ENCODE measurements around the gene RNASEH2C. TPM values are rescaled to one million over a fixed set of nuclear protein-coding genes. Genes with fewer than 3 reads are reported as not detected.

The RNASEH2C gene
- total and polyA plus RNA-seq, 2 of the 4 experiments (the other 2 are of a cell fraction) = 34.8 to 40.0 TPM

- Histone ChIP-seq H3K27me3 (ENCODE audit: control insufficient read depth, insufficient read depth, low read length) (no peaks in the 10 kb centered on the region; the same call in 1 of the 2 replicates), H3K9me3 (ENCODE audit: control insufficient read depth, insufficient read depth, low read length) (no peaks in the 10 kb centered on the region), H3K18ac (ENCODE audit: low read depth, low read length) (no peak overlapping the region), H2AFZ (replicated peaks; ENCODE audit: low read length, poor library complexity) (no peak overlapping the region), H3K79me1 (ENCODE audit: low read depth in 1 of 2, low read length in 2 of 2) (peaks cover 10 to 29% of the 10 kb centered on the region in 2 experiments; a peak in 3 of 4 replicates), H2BK15ac (ENCODE audit: low read depth, low read length) (no peak overlapping the region), H3K9me1 (ENCODE audit: insufficient read depth, low read length) (peaks cover 5% of the 10 kb centered on the region; the same call in 1 of the 2 replicates), H3K4me3 (ENCODE audit: insufficient read depth, low read depth, low read length) (no peak overlapping the region), H3K4me2 (ENCODE audit: low read depth, low read length) (no peak overlapping the region), H4K8ac (ENCODE audit: low read depth in 2 of 2, low read length in 2 of 2) (no peak overlapping the region), H2AK5ac (ENCODE audit: low read depth, low read length) (no peak overlapping the region), H3K56ac (ENCODE audit: extremely low read depth, insufficient read depth, low read length) (no peak overlapping the region), H2BK5ac (ENCODE audit: low read depth, low read length, poor library complexity, severe bottlenecking) (no peak overlapping the region), H4K91ac (ENCODE audit: insufficient read depth, low read depth, low read length) (no peak overlapping the region), H3K23ac (ENCODE audit: low read depth, low read length) (no peak overlapping the region), H2BK120ac (ENCODE audit: low read depth, low read length) (no peak overlapping the region), H3K27ac (ENCODE audit: insufficient read depth, low read length) (no peak overlapping the region), H3K4ac (ENCODE audit: low read depth, low read length) (no peak overlapping the region), H3K9ac (ENCODE audit: low read depth, low read length) (no peak overlapping the region), H3K36me3 (ENCODE audit: control insufficient read depth, insufficient read depth, low read length) (peaks cover 19% of the 10 kb centered on the region), H4K20me1 (ENCODE audit: insufficient read depth, low read length) (peaks cover 26% of the 10 kb centered on the region), H2BK20ac (ENCODE audit: low read depth, low read length) (no peak overlapping the region), H2AK9ac (replicated peaks; ENCODE audit: low read depth, low read length, poor library complexity) (no peak overlapping the region), H3K4me1 (ENCODE audit: control insufficient read depth, insufficient read depth, low read length) (peaks cover 6% of the 10 kb centered on the region; the same call in 1 of the 2 replicates), H3K14ac (replicated peaks; ENCODE audit: low read depth, low read length) (no peak overlapping the region), H4K5ac (ENCODE audit: low read depth, low read length) (no peak overlapping the region)
- 71% methylated on average over 1 of the region's 1 CpG; no CpG with 5 or more reads in 1 of the 2 experiments for WGBS, 2 experiments (ENCODE audit: extremely low coverage in 2 of 2, insufficient read length in 1 of 2)
- in situ Hi-C loops (cut with MboI; ENCODE audit: low sequenced_read_pairs) (no loop called here), dilution Hi-C loops (cut with HindIII; ENCODE audit: low sequenced_read_pairs, unreplicated experiment) (no loop called here), intact Hi-C loops (cut with micrococcal nuclease) (no loop called here)
- ChIA-PET CTCF (interaction anchor here (1.4 kb wide), 1 partner anchor 166 kb away, joined by 3 read pairs; the partner anchor contains the start of gene FIBP), POLR2A (ENCODE audit: unreplicated experiment) (no interaction called here)
- ATAC-seq (ENCODE audit: low read depth) (no peak), DNase-seq (no peak)
- TF ChIP-seq, protein P1, sequence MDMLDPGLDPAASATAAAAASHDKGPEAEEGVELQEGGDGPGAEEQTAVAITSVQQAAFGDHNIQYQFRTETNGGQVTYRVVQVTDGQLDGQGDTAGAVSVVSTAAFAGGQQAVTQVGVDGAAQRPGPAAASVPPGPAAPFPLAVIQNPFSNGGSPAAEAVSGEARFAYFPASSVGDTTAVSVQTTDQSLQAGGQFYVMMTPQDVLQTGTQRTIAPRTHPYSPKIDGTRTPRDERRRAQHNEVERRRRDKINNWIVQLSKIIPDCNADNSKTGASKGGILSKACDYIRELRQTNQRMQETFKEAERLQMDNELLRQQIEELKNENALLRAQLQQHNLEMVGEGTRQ (IDR thresholded peaks at IDR 0.05; ENCODE audit: low read depth, low read length) = no peak
- TF ChIP-seq CEBPB (IDR thresholded peaks at IDR 0.05; ENCODE audit: low read depth, low read length) (no peak), BHLHE40 (IDR thresholded peaks at IDR 0.05; ENCODE audit: low read depth, low read length) (no peak), RAD21 (IDR thresholded peaks at IDR 0.05; ENCODE audit: low read length) (no peak), ELK1 (IDR thresholded peaks at IDR 0.05; ENCODE audit: borderline replicate concordance, low read depth, low read length) (no peak), MAFK (IDR thresholded peaks at IDR 0.05; ENCODE audit: low read depth, low read length) (no peak), RCOR1 (IDR thresholded peaks at IDR 0.05; ENCODE audit: insufficient replicate concordance, low read length) (no peak), NFE2L2 (IDR thresholded peaks at IDR 0.05; ENCODE audit: low read depth, low read length) (no peak), POLR2A (IDR thresholded peaks at IDR 0.05; ENCODE audit: low read depth, low read length) (no peak), SMC3 (IDR thresholded peaks at IDR 0.05; ENCODE audit: low read depth, low read length) (no peak), CTCF (conservative IDR thresholded peaks at IDR 0.05; ENCODE audit: low read depth, low read length) (no peak), MAZ (IDR thresholded peaks at IDR 0.05; ENCODE audit: borderline replicate concordance, low read depth, low read length) (no peak), CHD1 (IDR thresholded peaks at IDR 0.05; ENCODE audit: low read depth, low read length) (no peak), RFX5 (IDR thresholded peaks at IDR 0.05; ENCODE audit: low read depth, low read length) (no peak), FOS (IDR thresholded peaks at IDR 0.05; ENCODE audit: low read depth, low read length) (no peak)
- no TSS peak for BruUV-seq (replicated peaks)
Observed at GRCh38 chr11:65722261-65722660, 1.7 kb upstream of the RNASEH2C start.

Data from IMR-90 (cell line).